Left forelimb (tissue), 1 donor: ENCODE measurements around the gene NEK7.

Experiments used
- DNase-seq: peaks from one replicate; pipeline ENCODE4 v3.0.0-alpha.2; 2018; ENCODE audit warnings: low spot score

The NEK7 gene

GRCh38 chr1:198147216-198147615, 9.6 kb upstream of the NEK7 start:
- no peak for DNase-seq

DNA sequence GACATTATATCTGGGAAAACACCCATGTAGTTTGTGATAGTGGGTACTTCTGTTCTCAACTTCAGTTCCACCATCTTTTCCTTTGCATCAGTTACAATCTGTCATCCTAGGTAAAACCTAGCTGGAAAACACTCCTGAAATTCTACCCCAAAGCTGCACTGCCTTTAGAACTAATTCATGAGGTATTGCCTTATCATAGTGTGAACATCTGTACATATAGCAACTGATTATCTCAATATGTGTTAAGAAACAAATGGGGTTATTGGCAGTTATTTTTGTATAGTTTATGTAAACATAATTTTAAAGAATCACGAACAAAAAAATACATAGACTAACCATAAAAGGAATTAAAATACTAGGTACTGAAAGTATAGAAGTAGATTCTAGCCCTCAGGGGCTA, 6.4 kb upstream of the NEK7 start:
- DNase-seq = no peak

- no peak for DNase-seq
These were observed 5.1 kb upstream of the NEK7 start for GRCh38 chr1:198151688-198152087.

DNA sequence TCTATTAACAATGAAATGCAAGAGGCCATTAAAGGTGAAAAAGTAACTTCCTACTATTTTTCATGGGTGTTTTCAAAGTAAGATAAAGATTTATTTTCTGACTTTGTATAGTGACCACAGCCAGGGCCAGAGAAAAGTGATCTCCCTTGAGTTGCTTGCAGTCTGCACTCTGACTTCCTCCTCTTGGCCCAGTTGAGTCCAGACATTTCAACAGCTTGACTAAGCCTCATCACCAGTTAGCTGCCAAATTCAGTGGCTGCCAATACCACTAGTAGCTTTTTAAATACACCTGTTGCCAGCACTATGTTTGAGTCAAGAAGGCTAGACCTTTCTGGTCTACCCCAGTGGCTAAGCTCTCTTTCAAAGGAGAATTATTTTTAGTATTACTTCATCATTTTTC, 3.7 kb upstream of the NEK7 start:
- DNase-seq = no peak

- DNase-seq = no peak
These were observed 3.0 kb upstream of the NEK7 start for GRCh38 chr1:198153804-198154203.

DNA sequence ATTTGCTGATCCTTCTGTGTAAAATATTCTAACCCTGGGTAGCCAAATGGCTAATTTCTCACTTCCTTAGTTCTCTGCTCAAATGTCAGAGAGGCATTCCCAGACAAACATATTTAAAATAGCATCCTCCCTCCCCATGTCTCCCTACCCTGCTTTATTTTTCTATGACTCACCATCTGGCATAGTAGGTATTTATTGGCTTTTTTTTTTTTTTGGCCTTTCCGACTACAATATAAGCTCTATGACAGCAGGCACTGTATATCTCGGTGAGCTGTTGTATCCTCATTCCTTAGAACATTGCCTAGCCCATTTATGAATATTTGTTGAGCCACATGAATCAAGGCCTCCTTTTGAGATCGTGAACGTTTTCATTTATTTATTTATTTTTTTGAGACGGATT, 1.5 kb upstream of the NEK7 start:
- DNase-seq = no peak

- no peak for DNase-seq
These were observed 570 bp upstream of the NEK7 start for GRCh38 chr1:198156111-198156744.

- peak; percentile 90 for DNase-seq
These were observed 546 bp downstream of the NEK7 start for GRCh38 chr1:198157241-198157846.

DNA sequence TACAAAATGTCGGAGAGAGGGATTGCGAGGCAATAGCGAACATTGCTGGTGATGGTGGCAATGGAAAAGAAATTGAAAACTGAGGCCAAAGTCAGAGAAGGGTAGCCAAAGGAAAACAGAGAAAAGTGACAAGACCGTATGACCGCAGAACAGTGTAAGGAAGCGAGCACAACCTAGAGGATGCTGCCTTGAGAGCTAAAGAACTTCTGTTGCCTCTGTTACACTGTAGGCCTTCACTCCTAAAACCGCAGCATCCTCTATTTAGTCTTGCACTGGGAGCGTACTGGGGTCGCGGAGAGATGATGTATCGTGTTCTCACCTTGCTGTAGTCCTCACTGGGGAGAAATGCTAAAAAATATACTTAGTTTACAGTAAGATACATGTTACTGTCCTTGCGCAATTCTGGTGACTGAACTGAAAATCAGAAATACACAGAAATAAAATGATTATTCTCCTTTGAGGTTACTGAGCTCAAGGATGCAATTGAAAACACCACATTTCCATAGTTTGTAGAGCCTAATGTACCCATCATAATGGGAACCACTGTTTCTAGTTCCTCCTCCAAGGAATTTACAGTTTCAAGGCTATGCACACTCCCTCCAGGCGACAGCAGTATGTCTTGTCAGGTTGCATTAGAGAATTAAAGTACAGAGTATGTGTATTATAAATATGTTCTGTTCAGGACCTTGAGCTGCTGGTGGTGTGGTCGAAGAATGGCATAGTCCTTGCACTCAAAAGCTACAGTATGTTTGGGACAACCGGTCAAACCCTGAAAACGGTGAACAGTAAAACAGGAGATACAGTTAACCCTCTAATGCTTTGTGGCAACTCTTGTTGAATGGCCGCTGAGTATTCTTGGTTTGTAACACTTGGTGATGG, 1.3 kb downstream of the NEK7 start:
- DNase-seq = no peak

GRCh38 chr1:198158735-198159589, 2.2 kb downstream of the NEK7 start:
- DNase-seq = peak; percentile 93

GRCh38 chr1:198160222-198160621, 3.4 kb downstream of the NEK7 start:
- DNase-seq = no peak

GRCh38 chr1:198160946-198161614, 4.3 kb downstream of the NEK7 start:
- no peak for DNase-seq

DNA sequence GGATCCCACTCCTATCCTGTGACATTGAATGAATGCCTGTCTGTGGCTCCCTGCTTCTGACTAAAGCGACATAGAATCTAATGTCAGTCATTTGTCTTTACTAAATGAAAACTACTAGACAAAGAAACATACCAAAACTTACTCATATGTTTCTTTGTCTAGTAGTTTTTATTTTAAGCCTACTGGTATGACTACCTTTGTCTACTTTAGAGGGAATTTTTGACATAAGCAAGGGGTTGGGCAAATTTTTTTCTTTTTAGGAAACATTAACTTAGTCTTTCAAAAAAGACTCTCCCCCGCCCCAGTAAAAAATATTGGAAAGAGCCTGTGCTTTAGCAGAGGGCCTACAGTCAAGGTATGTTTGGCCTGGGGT, 4.9 kb downstream of the NEK7 start:
- DNase-seq = no peak

GRCh38 chr1:198162091-198162767, 5.4 kb downstream of the NEK7 start:
- DNase-seq = no peak

- no peak for DNase-seq
These were observed 9.3 kb downstream of the NEK7 start for GRCh38 chr1:198165927-198166647.

- DNase-seq = no peak
These were observed 10.1 kb downstream of the NEK7 start for GRCh38 chr1:198166900-198167299.

GRCh38 chr1:198167436-198167934, 10.7 kb downstream of the NEK7 start:
- no peak for DNase-seq

DNA sequence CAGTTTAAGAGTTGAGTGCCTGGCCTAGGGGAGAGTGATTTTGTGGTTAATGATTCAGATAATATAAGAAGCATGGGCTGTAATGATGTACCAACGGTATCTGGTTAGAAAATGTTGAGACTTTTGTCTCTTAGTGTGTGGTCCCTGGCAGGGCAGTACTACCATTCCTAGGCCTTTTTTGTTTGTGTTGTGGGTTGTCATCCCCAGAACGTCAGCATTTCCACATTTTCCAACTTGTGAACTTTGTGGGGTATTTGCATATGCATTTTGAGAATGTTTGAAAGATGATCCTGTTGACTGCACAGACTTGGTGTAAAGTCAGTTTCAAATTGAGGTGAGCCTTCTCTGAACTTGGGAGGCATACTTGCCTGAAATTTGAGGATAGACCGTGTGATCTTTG, 11.4 kb downstream of the NEK7 start:
- no peak for DNase-seq

DNA sequence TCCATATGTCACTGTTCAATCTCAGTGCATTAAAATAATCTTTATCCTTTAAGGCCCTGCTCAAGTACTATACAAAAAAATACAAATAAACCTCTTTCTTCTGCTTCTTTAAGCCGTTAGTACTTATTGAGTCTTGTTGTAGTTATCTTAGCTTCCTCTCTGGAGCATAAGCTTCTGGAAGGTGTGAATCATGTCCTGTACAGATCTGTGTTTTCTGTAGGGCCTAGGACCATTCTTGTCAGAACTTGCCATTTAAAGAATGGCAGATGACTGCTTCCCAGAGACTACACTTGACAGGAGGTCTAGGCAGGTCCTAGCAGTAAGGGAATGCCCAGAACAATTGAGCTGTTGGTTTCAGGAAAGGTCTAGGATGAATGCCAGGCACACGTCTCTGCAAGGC, 12.9 kb downstream of the NEK7 start:
- no peak for DNase-seq
